PC-9 (cell line): ENCODE measurements around the gene FOXP2. TPM values are rescaled to one million over a fixed set of nuclear protein-coding genes. Genes with fewer than 3 reads are reported as not detected.
"Not testable (repeated sequence)": the region's sequence is repeated elsewhere in the genome, so short reads cannot be mapped to it uniquely, and the experiment has no call there.

Experiments
- BruUV-seq: library from RNA; stranded (reverse); fragments of 400-500 nt; replicated peaks from 2 replicates; lab custom pipeline; 2021; lab: Mats Ljungman, UMichigan
- CTCF ChIA-PET: fragments of 300-600 bp; sonication (Branson Sonifier 250); formaldehyde crosslinking; loops from one replicate; lab custom pipeline; 2022; ENCODE audit warnings: antibody characterized with exemption; lab: Charles Lee
- POLR2A ChIA-PET: fragments of 300-600 bp; sonication (Branson Sonifier 250); formaldehyde crosslinking; loops from one replicate; lab custom pipeline; 2022; ENCODE audit warnings: antibody characterized with exemption; ENCODE audit not compliant: unreplicated experiment; lab: Charles Lee
- DNase-seq, 2 experiments: peaks; one replicate each; pipeline versions ENCODE4 v3.0.0 to v3.0.0-alpha.2; 2015 to 2022; ENCODE audit warnings: mixed read lengths in 1 of 2
- H2AFZ ChIP-seq: fragments of 200-600 bp; sonication (generic); 2 replicates; pipeline ENCODE4 v1.8.1; 2017; ENCODE audit warnings: antibody characterized with exemption
- H3F3A ChIP-seq: fragments of 200-600 bp; sonication (generic); 2 replicates; pipeline ENCODE4 v1.8.1; 2017; ENCODE audit warnings: antibody characterized with exemption, mild to moderate bottlenecking, low read depth; ENCODE audit not compliant: insufficient read depth
- H3K27ac ChIP-seq: fragments of 200-600 bp; sonication (generic); 2 replicates; pipeline ENCODE4 v1.6.1; 2016; ENCODE audit warnings: mixed run types
- H3K27me3 ChIP-seq: fragments of 200-600 bp; sonication (generic); 2 replicates; pipeline ENCODE4 v1.6.1; 2016; ENCODE audit warnings: low read depth, mixed run types; ENCODE audit not compliant: insufficient read depth
- H3K36me3 ChIP-seq: fragments of 200-600 bp; sonication (generic); 2 replicates; pipeline ENCODE4 v1.6.1; 2016; ENCODE audit warnings: low read depth, mixed run types
- H3K4me1 ChIP-seq: fragments of 200-600 bp; sonication (generic); replicated peaks from 2 replicates; pipeline ENCODE4 v1.6.1; 2016; ENCODE audit warnings: mixed run types; ENCODE audit not compliant: insufficient read depth
- H3K4me2 ChIP-seq: fragments of 200-600 bp; sonication (generic); 2 replicates; pipeline ENCODE4 v1.6.1; 2017; ENCODE audit warnings: mixed run types
- H3K4me3 ChIP-seq: fragments of 200-600 bp; sonication (generic); 2 replicates; pipeline ENCODE4 v1.6.1; 2016; ENCODE audit warnings: mixed run types
- H3K79me2 ChIP-seq: fragments of 200-600 bp; sonication (generic); 2 replicates; pipeline ENCODE4 v1.6.1; 2017; ENCODE audit warnings: low read depth, mixed run types
- H3K9me2 ChIP-seq: fragments of 200-600 bp; sonication (generic); 2 replicates; pipeline ENCODE4 v1.8.1; 2017; ENCODE audit warnings: mild to moderate bottlenecking; ENCODE audit not compliant: insufficient read depth
- H3K9me3 ChIP-seq: fragments of 200-600 bp; sonication (generic); 2 replicates; pipeline ENCODE4 v1.8.1; 2016; ENCODE audit warnings: low read depth; ENCODE audit not compliant: insufficient read depth
- H4K20me1 ChIP-seq: fragments of 200-600 bp; sonication (generic); 2 replicates; pipeline ENCODE4 v1.8.1; 2017; ENCODE audit not compliant: insufficient read depth
- CTCF ChIP-seq: fragments of 200-600 bp; sonication (generic); conservative IDR thresholded peaks from 2 replicates; pipeline ENCODE4 v1.6.1; 2017; ENCODE audit warnings: mixed run types, antibody characterized with exemption, mild to moderate bottlenecking, moderate library complexity
- EZH2 ChIP-seq: fragments of 200-600 bp; sonication (generic); IDR thresholded peaks from 2 replicates; pipeline ENCODE4 v1.8.0; 2017; ENCODE audit warnings: antibody characterized with exemption, low read depth
- intact Hi-C: fragments of 100-400 bp; cut with micrococcal nuclease; formaldehyde crosslinking; loops from one replicate; pipeline ENCODE4 v1.10.0; 2022; ENCODE audit not compliant: unreplicated experiment
- total RNA-seq: library from RNA; stranded (reverse); gene quantifications from 2 replicates; pipeline ENCODE4 v1.2.3, GENCODE V29; 2021

Gene FOXP2
- total RNA-seq, 1 experiment from 2014 or later: 1.2 TPM

- no peaks in the 10 kb centered on the region; the same call in 1 of the 2 replicates for H4K20me1 ChIP-seq
- DNase-seq: no peak
- no peak overlapping the region for H2AFZ ChIP-seq
- ChIA-PET CTCF (no interaction called here), POLR2A (no interaction called here)
- no peaks in the 10 kb centered on the region for H3K4me1 ChIP-seq
- H3K27me3 ChIP-seq: no peaks in the 10 kb centered on the region
- H3K4me3 ChIP-seq: no peak overlapping the region
- no peaks in the 10 kb centered on the region for H3K79me2 ChIP-seq
- H3F3A ChIP-seq: no peaks in the 10 kb centered on the region
- TF ChIP-seq CTCF: no peak
- no peak for TF ChIP-seq EZH2
- no peaks in the 10 kb centered on the region for H3K9me3 ChIP-seq
- no peaks in the 10 kb centered on the region for H3K9me2 ChIP-seq
- no peak overlapping the region for H3K4me2 ChIP-seq
- no peak overlapping the region for H3K27ac ChIP-seq
- intact Hi-C loops: no loop called here
- BruUV-seq: no TSS peak
- H3K36me3 ChIP-seq: no peaks in the 10 kb centered on the region
These were observed 18.1 kb downstream of the FOXP2 start for GRCh38 chr7:114432703-114433102.

GRCh38 chr7:114439581-114439980 lies 25.0 kb downstream of the FOXP2 start:
- Histone ChIP-seq H3K9me3 (0 out of 2 replicates have a peak, but pooled peaks cover 2% of the 10 kb centered on the region), H3K79me2 (no peaks in the 10 kb centered on the region), H3F3A (no peaks in the 10 kb centered on the region), H3K27me3 (no peaks in the 10 kb centered on the region), H3K27ac (no peak overlapping the region), H3K9me2 (no peaks in the 10 kb centered on the region), H3K4me3 (no peak overlapping the region), H3K4me1 (no peaks in the 10 kb centered on the region), H3K4me2 (no peak overlapping the region), H4K20me1 (no peaks in the 10 kb centered on the region), H3K36me3 (no peaks in the 10 kb centered on the region), H2AFZ (no peak overlapping the region)
- POLR2A ChIA-PET: no interaction called here
- TF ChIP-seq CTCF: no peak
- TF ChIP-seq EZH2: no peak
- DNase-seq: no peak
- BruUV-seq: no TSS peak
- CTCF ChIA-PET: no interaction called here
- intact Hi-C loops: no loop called here

GRCh38 chr7:114440927-114441326 lies 26.3 kb downstream of the FOXP2 start:
- H3K4me1 ChIP-seq, POLR2A ChIA-PET, H2AFZ ChIP-seq, H3K9me2 ChIP-seq, H3K4me2 ChIP-seq, H4K20me1 ChIP-seq, H3F3A ChIP-seq, DNase-seq, H3K36me3 ChIP-seq, intact Hi-C loops, BruUV-seq, H3K27ac ChIP-seq, H3K79me2 ChIP-seq, CTCF ChIA-PET, H3K4me3 ChIP-seq, H3K9me3 ChIP-seq, H3K27me3 ChIP-seq: not testable (repeated sequence)

GRCh38 chr7:114444196-114444595 lies 29.6 kb downstream of the FOXP2 start:
- no peak for DNase-seq
- Histone ChIP-seq H4K20me1 (no peaks in the 10 kb centered on the region), H3K27ac (no peak overlapping the region), H3K4me1 (no peaks in the 10 kb centered on the region), H3K4me2 (no peak overlapping the region), H3K4me3 (no peak overlapping the region), H3K27me3 (no peaks in the 10 kb centered on the region), H3K36me3 (no peaks in the 10 kb centered on the region), H3K9me3 (0 out of 2 replicates have a peak, but pooled peaks cover 2% of the 10 kb centered on the region), H3F3A (no peaks in the 10 kb centered on the region), H2AFZ (no peak overlapping the region), H3K9me2 (no peaks in the 10 kb centered on the region), H3K79me2 (no peaks in the 10 kb centered on the region)
- no TSS peak for BruUV-seq
- CTCF ChIA-PET: no interaction called here
- TF ChIP-seq CTCF (no peak), EZH2 (no peak)
- intact Hi-C loops: no loop called here
- POLR2A ChIA-PET: no interaction called here
